Measurements from ENCODE around the gene FSTL1. TPM values are rescaled to one million over a fixed set of nuclear protein-coding genes. Genes with fewer than 3 reads are reported as not detected.

The FSTL1 gene
- total and polyA plus RNA-seq, 2 donors (not counting 1 experiment from before 2014, with no cell fraction given): 0.15 TPM; not detected in 1

DNA sequence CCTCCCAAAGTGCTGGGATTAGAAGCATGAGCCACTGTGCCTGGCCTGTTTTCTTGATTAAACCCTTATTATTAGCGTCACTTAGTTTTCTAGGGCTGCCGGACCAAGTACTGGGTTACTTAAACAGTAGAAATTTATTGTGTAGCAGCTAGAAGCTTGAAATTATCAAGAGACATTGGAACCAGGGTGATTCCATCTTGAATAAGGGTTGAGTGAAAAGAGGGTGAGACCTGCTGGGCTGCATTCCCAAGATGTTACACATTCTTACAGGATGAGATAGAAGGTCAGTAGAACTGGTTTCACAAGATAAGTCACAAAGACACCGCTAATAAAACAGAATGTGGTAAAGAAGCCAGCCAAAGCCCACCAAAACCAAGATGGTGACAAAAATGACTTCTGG is 18.6 kb upstream of the FSTL1 start:
- intact Hi-C loops (cut with micrococcal nuclease): no loop called here
- no peaks in the 10 kb centered on the region for H3K4me1 Mint-ChIP-seq
- Histone ChIP-seq H3K4me2 (replicated peaks; ENCODE audit: low read depth, low read length, poor library complexity, severe bottlenecking) (no peak overlapping the region), H3K27ac (ENCODE audit: low read length in 2 of 2) (no peak overlapping the region), H3K36me3 (replicated peaks in 1 of 2; ENCODE audit: control extremely low read depth in 1 of 2, control insufficient read depth in 1 of 2, extremely low read depth in 1 of 2, insufficient read depth in 2 of 2, low read length in 1 of 2) (no peaks in the 10 kb centered on the region), H2AFZ (ENCODE audit: insufficient read depth, low read depth, low read length, poor library complexity, severe bottlenecking) (no peak overlapping the region), H3K4me3 (ENCODE audit: control extremely low read depth in 1 of 5, extremely low read depth in 1 of 5, insufficient read depth in 1 of 5, low read depth in 2 of 5, low read length in 4 of 5) (no peak overlapping the region), H3K4me1 (ENCODE audit: control insufficient read depth in 2 of 2, insufficient read depth in 2 of 2, low read length in 2 of 2) (no peaks in the 10 kb centered on the region), H3K79me2 (ENCODE audit: control insufficient read depth, insufficient read depth, low read length) (no peaks in the 10 kb centered on the region), H4K20me1 (ENCODE audit: control insufficient read depth, insufficient read depth, low read length, poor library complexity, severe bottlenecking) (no peaks in the 10 kb centered on the region), H3K27me3 (replicated peaks in 1 of 4; ENCODE audit: control extremely low read depth in 1 of 4, control insufficient read depth in 3 of 4, insufficient read depth in 4 of 4, low read length in 3 of 4) (peaks cover 0 to 10% (median under 1%) of the 10 kb centered on the region in 4 experiments), H3K9me3 (ENCODE audit: control extremely low read depth in 1 of 3, control insufficient read depth in 2 of 3, insufficient read depth in 1 of 3, low read length in 2 of 3) (no peaks in the 10 kb centered on the region), H3K9ac (ENCODE audit: low read length) (no peak overlapping the region)
- WGBS (ENCODE audit: insufficient coverage): 90% methylated on average over 2 of the region's 3 CpGs
- TF ChIP-seq, protein P1, sequence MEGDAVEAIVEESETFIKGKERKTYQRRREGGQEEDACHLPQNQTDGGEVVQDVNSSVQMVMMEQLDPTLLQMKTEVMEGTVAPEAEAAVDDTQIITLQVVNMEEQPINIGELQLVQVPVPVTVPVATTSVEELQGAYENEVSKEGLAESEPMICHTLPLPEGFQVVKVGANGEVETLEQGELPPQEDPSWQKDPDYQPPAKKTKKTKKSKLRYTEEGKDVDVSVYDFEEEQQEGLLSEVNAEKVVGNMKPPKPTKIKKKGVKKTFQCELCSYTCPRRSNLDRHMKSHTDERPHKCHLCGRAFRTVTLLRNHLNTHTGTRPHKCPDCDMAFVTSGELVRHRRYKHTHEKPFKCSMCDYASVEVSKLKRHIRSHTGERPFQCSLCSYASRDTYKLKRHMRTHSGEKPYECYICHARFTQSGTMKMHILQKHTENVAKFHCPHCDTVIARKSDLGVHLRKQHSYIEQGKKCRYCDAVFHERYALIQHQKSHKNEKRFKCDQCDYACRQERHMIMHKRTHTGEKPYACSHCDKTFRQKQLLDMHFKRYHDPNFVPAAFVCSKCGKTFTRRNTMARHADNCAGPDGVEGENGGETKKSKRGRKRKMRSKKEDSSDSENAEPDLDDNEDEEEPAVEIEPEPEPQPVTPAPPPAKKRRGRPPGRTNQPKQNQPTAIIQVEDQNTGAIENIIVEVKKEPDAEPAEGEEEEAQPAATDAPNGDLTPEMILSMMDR (IDR thresholded peaks at IDR 0.05): no peak
- TF ChIP-seq EZH2 (IDR thresholded peaks at IDR 0.05; ENCODE audit: borderline replicate concordance, insufficient read depth, low read depth, low read length, poor library complexity, severe bottlenecking): no peak
- ATAC-seq (ENCODE audit: low read depth): no peak
- POLR2A ChIA-PET: no interaction called here
- CTCF ChIA-PET: no interaction called here
- DNase-seq: no peak
- H3K27me3 Mint-ChIP-seq: peaks cover 28% of the 10 kb centered on the region
- no peak overlapping the region for H3K4me3 Mint-ChIP-seq
- no peaks in the 10 kb centered on the region for H3K9me3 Mint-ChIP-seq (ENCODE audit: insufficient read depth)
- no peak overlapping the region for H3K27ac Mint-ChIP-seq

DNA sequence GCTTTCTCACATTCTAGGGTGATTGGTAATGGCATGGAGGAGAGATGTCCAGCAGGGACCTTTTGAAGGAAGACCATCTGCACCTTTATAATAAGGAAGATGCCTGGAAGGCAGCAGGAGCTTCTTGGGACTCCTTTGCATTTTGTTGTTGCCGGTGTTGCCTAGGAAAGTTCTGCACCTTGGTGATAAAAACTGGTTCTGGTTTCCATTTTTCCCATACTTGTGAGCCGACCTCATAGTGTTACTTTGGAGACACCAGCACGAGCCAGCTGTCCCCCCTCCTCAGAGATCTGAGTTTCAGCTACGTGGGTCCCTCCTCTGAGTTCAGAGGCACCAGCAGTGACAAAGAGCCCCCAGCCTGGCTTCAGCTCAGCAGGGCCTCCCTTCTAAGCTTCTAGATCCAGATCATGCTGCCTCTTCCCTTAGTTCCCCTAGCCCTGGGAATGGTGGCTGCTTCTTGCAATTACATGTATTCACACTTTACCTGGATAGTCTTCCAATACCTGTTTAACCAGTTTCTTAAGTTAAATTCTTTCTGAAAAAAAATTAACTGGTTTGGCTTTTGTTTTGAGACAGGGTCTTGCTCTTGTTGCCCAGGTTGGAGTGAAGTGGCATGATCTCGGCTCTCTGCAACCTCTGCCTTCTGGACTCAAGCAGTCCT is 18.0 kb upstream of the FSTL1 start:
- Mint-ChIP-seq H3K9me3 (ENCODE audit: insufficient read depth) (no peaks in the 10 kb centered on the region), H3K4me3 (no peak overlapping the region), H3K27me3 (peaks cover 28% of the 10 kb centered on the region), H3K4me1 (no peaks in the 10 kb centered on the region), H3K27ac (no peak overlapping the region)
- 95% methylated on average over 3 of the region's 5 CpGs for WGBS (ENCODE audit: insufficient coverage)
- Histone ChIP-seq H3K4me3 (ENCODE audit: control extremely low read depth in 1 of 5, extremely low read depth in 1 of 5, insufficient read depth in 1 of 5, low read depth in 2 of 5, low read length in 4 of 5) (no peak overlapping the region), H3K79me2 (ENCODE audit: control insufficient read depth, insufficient read depth, low read length) (no peaks in the 10 kb centered on the region), H3K9ac (ENCODE audit: low read length) (no peak overlapping the region), H3K4me2 (replicated peaks; ENCODE audit: low read depth, low read length, poor library complexity, severe bottlenecking) (no peak overlapping the region), H4K20me1 (ENCODE audit: control insufficient read depth, insufficient read depth, low read length, poor library complexity, severe bottlenecking) (no peaks in the 10 kb centered on the region), H3K27ac (ENCODE audit: low read length in 2 of 2) (no peak overlapping the region), H3K36me3 (replicated peaks in 1 of 2; ENCODE audit: control extremely low read depth in 1 of 2, control insufficient read depth in 1 of 2, extremely low read depth in 1 of 2, insufficient read depth in 2 of 2, low read length in 1 of 2) (no peaks in the 10 kb centered on the region), H2AFZ (ENCODE audit: insufficient read depth, low read depth, low read length, poor library complexity, severe bottlenecking) (no peak overlapping the region), H3K27me3 (replicated peaks in 1 of 4; ENCODE audit: control extremely low read depth in 1 of 4, control insufficient read depth in 3 of 4, insufficient read depth in 4 of 4, low read length in 3 of 4) (peaks cover 0 to 10% (median under 1%) of the 10 kb centered on the region in 4 experiments), H3K4me1 (ENCODE audit: control insufficient read depth in 2 of 2, insufficient read depth in 2 of 2, low read length in 2 of 2) (no peaks in the 10 kb centered on the region), H3K9me3 (ENCODE audit: control extremely low read depth in 1 of 3, control insufficient read depth in 2 of 3, insufficient read depth in 1 of 3, low read length in 2 of 3) (no peaks in the 10 kb centered on the region)
- CTCF ChIA-PET: no interaction called here
- POLR2A ChIA-PET: no interaction called here
- intact Hi-C loops (cut with micrococcal nuclease): no loop called here
- DNase-seq (no peak), ATAC-seq (ENCODE audit: low read depth) (no peak)
- TF ChIP-seq EZH2 (IDR thresholded peaks at IDR 0.05; ENCODE audit: borderline replicate concordance, insufficient read depth, low read depth, low read length, poor library complexity, severe bottlenecking): no peak
- TF ChIP-seq, protein P1 (IDR thresholded peaks at IDR 0.05): no peak

All from B cell (primary cell).